A204.1 (cell line): ENCODE results near the gene COL19A1.
"Not testable (repeated sequence)": the region's sequence is repeated elsewhere in the genome, so short reads cannot be mapped to it uniquely, and the experiment has no call there.

Experiments used
- FAIRE-seq: peaks from 2 replicates; lab custom pipeline; 2012; peaks lifted over from hg19 to GRCh38; lab: Jason Lieb, UNC

Gene COL19A1

GRCh38 chr6:69901361-69901760 lies 35.0 kb downstream of the COL19A1 start:
- FAIRE-seq = no peak

- FAIRE-seq = no peak
Observed at GRCh38 chr6:69907981-69908498, 41.7 kb downstream of the COL19A1 start.

GRCh38 chr6:69913361-69913760 lies 47.0 kb downstream of the COL19A1 start:
- no peak for FAIRE-seq

GRCh38 chr6:69914015-69914485 lies 47.7 kb downstream of the COL19A1 start:
- no peak for FAIRE-seq

GRCh38 chr6:69915346-69915745 lies 49.0 kb downstream of the COL19A1 start:
- no peak for FAIRE-seq

- no peak for FAIRE-seq
Observed at GRCh38 chr6:69917834-69918233, 51.5 kb downstream of the COL19A1 start.

- FAIRE-seq = no peak
Observed at GRCh38 chr6:69918813-69919475, 52.6 kb downstream of the COL19A1 start.

GRCh38 chr6:69921066-69921465 lies 54.7 kb downstream of the COL19A1 start:
- FAIRE-seq = peak; percentile 100

GRCh38 chr6:69921611-69922010 lies 55.3 kb downstream of the COL19A1 start:
- FAIRE-seq = not testable (repeated sequence)

GRCh38 chr6:69926745-69927144 lies 60.4 kb downstream of the COL19A1 start:
- no peak for FAIRE-seq

- FAIRE-seq = no peak
Observed at GRCh38 chr6:69933239-69933638, 66.9 kb downstream of the COL19A1 start.

GRCh38 chr6:69935079-69935478 lies 68.7 kb downstream of the COL19A1 start:
- no peak for FAIRE-seq

GRCh38 chr6:69936674-69937363 lies 70.5 kb downstream of the COL19A1 start:
- FAIRE-seq = no peak

- no peak for FAIRE-seq
Observed at GRCh38 chr6:69937402-69938136, 71.2 kb downstream of the COL19A1 start.

GRCh38 chr6:69942485-69942884 lies 76.1 kb downstream of the COL19A1 start:
- FAIRE-seq = no peak

GRCh38 chr6:69945192-69945591 lies 78.8 kb downstream of the COL19A1 start:
- no peak for FAIRE-seq

- no peak for FAIRE-seq
Observed at GRCh38 chr6:69948479-69949114, 82.2 kb downstream of the COL19A1 start.

GRCh38 chr6:69953491-69953890 lies 87.1 kb downstream of the COL19A1 start:
- no peak for FAIRE-seq

GRCh38 chr6:69954733-69955132 lies 88.4 kb downstream of the COL19A1 start:
- FAIRE-seq = no peak

- FAIRE-seq = no peak
Observed at GRCh38 chr6:69957985-69958559, 91.7 kb downstream of the COL19A1 start.

- no peak for FAIRE-seq
Observed at GRCh38 chr6:69958978-69959377, 92.6 kb downstream of the COL19A1 start.

GRCh38 chr6:69965974-69966373 lies 99.6 kb downstream of the COL19A1 start:
- FAIRE-seq = not testable (repeated sequence)
